GM18517 (cell line): Measurements from ENCODE around the gene TMEM74B.

Experiments used
- ATAC-seq: cut with Tn5 transposase; IDR thresholded peaks from one replicate; pipeline ENCODE4 v1.9.1; 2021; ENCODE audit warnings: mild to moderate bottlenecking, moderate library complexity; ENCODE audit not compliant: unreplicated experiment

TMEM74B gene

DNA sequence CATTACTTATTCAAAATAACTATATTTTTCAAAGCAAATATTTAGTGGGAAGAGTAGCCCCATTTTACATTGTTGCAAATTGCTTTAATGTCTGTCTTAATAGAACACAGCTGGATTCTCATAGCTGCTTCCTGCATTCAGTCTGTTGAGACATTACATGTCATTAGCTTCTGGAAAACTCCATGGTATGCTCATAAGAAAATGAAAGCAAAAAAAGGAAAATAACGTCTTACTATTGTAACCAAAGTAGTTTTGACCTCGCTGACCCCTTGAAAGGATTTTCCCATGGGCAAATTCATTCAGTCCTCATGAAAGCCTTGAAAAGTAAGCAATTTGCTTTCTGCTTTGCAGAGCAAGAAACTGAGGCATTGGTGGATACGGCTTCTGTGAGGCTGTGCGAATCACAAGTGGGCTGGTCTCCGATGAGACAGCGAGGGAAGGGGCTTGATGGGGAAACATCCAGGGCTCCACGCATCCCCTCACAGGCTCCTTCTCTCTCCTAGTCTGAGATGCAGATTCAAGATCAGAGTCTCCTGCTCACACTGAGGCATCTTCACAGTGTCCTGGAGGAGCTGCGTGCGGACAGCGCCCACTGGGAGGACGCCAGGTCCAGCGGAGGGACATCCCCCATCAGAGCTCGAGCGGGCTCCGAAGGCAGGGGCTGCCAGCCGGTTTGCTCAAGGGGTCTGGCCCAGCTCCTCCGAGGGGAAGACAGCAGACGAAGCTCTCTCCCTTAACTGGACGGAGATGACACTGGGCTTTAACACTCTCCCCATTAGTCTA, 21.8 kb upstream of the TMEM74B start:
- ATAC-seq = no peak

GRCh38 chr20:1205802-1206201, 21.0 kb upstream of the TMEM74B start:
- no peak for ATAC-seq

GRCh38 chr20:1204576-1204975, 19.8 kb upstream of the TMEM74B start:
- ATAC-seq = no peak

DNA sequence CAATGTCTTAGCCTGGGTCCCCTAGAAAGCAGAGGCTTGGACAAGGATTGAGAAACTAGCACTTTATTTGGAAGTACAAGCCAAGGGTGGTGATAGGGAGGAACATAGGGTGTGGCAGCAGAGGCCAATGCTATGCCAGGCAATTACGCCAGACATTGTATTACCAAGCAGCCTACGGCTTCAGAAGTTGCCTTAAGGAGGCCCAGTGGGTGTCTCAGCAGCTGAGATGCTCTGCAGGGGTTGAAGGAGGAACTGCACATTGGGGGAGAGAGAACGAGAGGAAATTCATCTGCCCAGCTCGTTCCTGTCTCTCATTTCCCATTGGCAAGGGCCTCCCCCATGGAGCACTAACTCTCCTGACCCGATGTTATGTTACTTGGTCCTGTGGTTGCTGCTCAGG, 19.3 kb upstream of the TMEM74B start:
- no peak for ATAC-seq

DNA sequence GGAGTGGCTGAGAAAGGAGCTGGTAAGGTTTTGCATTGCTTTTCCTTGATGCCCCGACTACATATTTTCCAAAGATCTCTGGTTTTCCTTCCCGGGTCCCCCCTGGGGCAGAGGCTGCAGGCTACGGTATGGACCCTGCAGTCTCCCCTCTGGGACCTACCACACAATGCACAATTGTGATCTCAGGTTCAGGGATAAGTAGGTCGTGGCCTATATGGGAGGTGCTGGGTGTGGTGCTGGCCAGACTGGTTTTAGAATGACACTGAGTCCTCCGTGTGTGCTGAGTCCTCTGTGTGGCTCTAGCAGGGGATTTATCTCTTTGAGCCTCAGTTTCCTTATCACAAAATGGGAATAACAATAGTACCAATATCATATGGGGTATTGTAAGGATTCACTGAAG, 18.8 kb upstream of the TMEM74B start:
- no peak for ATAC-seq

GRCh38 chr20:1202762-1203504, 18.2 kb upstream of the TMEM74B start, which contains the start of gene C20orf202:
TSS of gene C20orf202 (plus strand) at chr20:1203454. CDS start at chr20:1203586, 132 bp downstream.
- no peak for ATAC-seq

GRCh38 chr20:1199964-1200363, 15.2 kb upstream of the TMEM74B start:
- no peak for ATAC-seq

DNA sequence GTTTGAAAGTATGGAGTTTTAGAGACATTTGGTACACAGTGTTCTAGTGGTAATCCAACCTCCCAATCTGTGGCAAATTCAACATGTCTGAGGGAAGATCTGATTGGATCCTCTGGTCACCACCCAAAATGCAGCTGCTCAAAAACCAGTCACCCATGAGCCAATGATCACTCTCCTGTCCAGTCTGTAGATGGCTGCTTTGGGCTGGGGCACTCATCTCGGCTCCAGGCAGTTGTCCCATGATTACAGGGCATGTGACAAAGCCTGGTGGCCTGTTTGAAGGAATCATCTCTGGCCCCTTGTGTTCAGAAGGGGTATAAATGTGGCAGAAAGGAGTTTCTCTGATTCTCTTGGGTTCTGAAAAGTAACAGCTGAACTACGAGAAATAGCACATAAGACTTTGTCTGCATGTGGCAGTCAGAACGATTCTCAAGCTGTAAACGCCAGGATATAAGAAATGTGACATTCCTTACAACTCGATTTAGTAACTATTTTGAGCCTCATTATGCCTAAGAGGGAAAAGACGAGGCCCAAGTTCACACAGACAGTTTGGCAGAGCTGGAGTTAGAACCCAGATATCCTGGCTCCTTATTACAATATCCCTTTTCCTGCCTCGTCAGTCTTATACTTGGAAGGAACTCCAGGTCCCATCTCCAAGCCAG, 14.6 kb upstream of the TMEM74B start:
- no peak for ATAC-seq

DNA sequence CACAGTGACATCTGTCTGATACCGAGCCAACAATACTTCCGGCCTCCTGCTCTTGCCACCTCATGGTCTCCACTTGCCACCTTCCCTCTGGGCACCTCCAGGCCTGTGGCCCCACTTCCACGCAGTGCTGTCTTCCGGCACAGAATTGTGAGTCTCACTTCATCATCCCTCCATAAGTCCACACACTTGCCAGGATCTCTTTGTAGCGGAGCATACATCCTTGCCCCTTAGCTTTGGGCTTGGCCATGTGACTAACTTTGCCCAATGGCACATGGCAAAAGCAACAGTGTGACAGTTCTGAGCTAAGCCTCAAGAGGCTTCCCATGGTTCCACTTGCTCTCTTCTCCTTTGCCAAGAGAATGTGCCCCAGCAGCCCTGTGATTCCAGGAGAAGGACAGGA, 14.0 kb upstream of the TMEM74B start:
- ATAC-seq = no peak

DNA sequence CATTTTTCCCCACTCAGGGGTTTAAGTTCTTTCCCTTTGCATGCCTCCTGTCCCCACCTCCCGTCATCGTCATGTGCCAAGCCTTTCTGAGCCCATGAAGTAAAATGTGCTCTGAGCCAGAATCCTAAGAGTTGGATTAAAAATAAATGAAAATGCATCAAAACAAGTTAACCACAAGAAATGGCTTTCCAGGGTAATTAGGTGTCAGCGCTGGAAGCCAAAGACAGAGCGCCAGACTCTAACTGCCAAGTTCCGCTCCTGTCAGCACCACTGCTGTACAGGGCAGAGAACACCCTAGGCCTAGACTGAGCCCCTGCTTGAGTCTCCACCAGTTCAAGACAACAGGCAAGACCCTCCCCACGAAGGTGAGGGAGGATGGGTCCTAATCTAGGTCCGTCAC, 13.0 kb upstream of the TMEM74B start:
- ATAC-seq = no peak

DNA sequence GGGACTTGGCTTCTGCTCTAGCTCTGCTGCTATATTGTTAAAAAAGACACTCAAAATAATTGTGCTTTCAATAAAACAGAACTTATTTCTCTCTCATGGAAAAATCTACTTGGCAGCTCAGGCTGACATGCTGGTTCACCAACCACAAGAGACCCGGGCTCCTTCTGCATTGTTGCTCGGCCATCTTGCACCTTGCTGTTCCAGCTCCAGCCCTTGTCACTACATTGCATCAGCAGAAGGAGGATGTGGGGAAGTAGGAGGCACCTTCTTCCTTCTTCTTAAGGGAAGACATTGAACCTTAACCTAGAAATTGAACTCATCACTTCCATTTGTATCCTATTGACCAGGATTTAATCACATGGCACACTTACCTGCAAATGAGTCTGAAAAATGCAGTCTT, 11.9 kb upstream of the TMEM74B start:
- ATAC-seq = no peak

GRCh38 chr20:1195226-1195625, 10.4 kb upstream of the TMEM74B start:
- no peak for ATAC-seq

- no peak for ATAC-seq
Observed at GRCh38 chr20:1191299-1191698, 6.5 kb upstream of the TMEM74B start.

DNA sequence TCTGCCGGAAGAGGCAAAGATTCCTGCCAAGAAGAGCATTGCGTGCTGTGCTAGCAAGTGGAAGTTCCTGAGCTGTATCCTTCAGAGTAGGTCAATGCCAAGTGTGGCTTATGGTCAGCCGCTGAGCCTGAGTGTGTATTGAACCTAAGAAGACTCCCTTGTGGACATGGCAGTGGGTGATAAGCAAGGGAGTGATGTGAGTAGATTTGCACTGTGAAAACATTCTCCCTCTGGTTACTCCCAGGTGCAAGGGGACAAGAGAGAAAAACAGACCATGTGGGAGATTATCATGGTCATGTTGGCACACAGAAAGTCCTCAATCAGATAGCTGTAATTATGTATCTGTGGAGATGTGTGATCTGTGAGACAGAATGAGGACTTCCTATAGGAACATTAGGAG, 6.1 kb upstream of the TMEM74B start:
- no peak for ATAC-seq

- no peak for ATAC-seq
Observed at GRCh38 chr20:1189827-1190226, 5.0 kb upstream of the TMEM74B start.

DNA sequence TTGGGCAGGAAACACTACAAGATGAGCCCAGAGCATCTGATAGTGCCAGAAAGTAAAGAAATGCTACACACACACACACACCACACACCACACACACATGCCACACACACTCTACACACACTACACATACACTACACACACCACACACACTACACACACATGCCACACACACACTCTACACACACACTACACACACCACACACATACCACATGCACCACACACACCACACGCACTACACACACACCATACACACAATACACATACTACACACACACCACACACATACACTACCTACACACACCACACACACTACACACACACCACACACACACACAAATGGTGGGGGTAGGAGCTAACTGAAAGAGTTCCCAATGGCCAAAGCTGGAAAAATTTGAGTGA, 3.6 kb upstream of the TMEM74B start:
- ATAC-seq = no peak

GRCh38 chr20:1187605-1188171, 2.9 kb upstream of the TMEM74B start:
- ATAC-seq = no peak

- no peak for ATAC-seq
Observed at GRCh38 chr20:1186367-1186991, 1.7 kb upstream of the TMEM74B start.

DNA sequence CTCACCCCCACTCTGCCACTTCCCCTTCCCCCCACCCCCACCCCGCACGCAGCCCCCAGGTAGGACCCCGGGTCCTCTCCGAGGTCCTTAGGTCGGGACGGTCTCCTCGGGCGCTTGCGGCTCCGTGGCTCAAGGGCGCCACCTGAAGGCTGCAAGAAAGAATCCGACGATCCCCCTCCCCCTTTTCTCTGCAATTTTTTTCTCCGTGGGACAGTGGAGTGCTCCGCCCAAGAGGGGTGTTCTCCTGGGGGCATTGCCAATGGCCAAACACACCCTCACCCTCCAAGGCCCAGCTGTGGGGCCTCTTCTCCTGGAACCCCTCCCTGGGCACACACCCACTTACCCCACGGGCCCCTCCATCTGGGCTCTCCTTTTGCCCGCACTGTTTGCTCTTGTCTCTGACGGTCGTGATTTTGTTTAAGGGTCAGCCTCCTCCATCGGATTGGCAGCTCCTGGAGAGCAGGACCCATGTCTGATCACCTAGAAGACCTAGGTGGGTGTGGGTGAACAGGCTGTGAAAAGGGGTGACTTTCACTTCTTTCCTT, 1.1 kb upstream of the TMEM74B start:
- no peak for ATAC-seq

GRCh38 chr20:1185316-1185741, 548 bp upstream of the TMEM74B start:
- no peak for ATAC-seq

- no peak for ATAC-seq
Observed at GRCh38 chr20:1184260-1184637, 532 bp downstream of the TMEM74B start.
